Uterus (tissue), 4 donors: ENCODE results near the gene STIM1. TPM values are rescaled to one million over a fixed set of nuclear protein-coding genes. Genes with fewer than 3 reads are reported as not detected.

ENCODE experiments used
- DNase-seq, 2 donors: peaks; one replicate each; pipeline ENCODE4 v3.0.0-alpha.2; 2019 to 2020
- H3K27ac ChIP-seq, 2 donors: fragments of 200-600 bp; sonication (generic); 1 replicate in 1 of 2; 2 replicates in 1 of 2; pipeline ENCODE4 v1.5.1; 2016 to 2018
- H3K27me3 ChIP-seq, 2 donors: fragments of 200-600 bp; sonication (generic); one replicate each; pipeline ENCODE4 v1.5.1; 2018 to 2019; ENCODE audit warnings: control low read depth in 1 of 2
- H3K36me3 ChIP-seq, 2 donors: fragments of 200-600 bp; sonication (generic); one replicate each; pipeline ENCODE4 v1.5.1; 2019; ENCODE audit warnings: control low read depth in 1 of 2
- H3K4me1 ChIP-seq, 2 donors: fragments of 200-600 bp; sonication (generic); one replicate each; pipeline ENCODE4 v1.5.1; 2018 to 2019; ENCODE audit warnings: control low read depth in 1 of 2
- H3K4me3 ChIP-seq, 2 donors: fragments of 200-600 bp; sonication (generic); 1 replicate in 1 of 2; 2 replicates in 1 of 2; pipeline ENCODE4 v1.5.1; 2018 to 2019; ENCODE audit warnings: mild to moderate bottlenecking in 1 of 2
- H3K9me3 ChIP-seq, 2 donors: fragments of 200-600 bp; sonication (generic); one replicate each; pipeline ENCODE4 v1.5.1; 2019; ENCODE audit warnings: control low read depth in 1 of 2
- POLR2A ChIP-seq, 2 donors: fragments of 450-650 bp; IDR thresholded peaks; one replicate each; pipeline ENCODE4 v1.6.1; 2016; ENCODE audit warnings: antibody characterized with exemption in 2 of 2, mild to moderate bottlenecking in 1 of 2, moderate library complexity in 1 of 2
- intact Hi-C: fragments of 100-400 bp; cut with DNase I; formaldehyde crosslinking; loops from one replicate; pipeline ENCODE4 v1.15.1; 2023; ENCODE audit warnings: low total_unique reads
- total RNA-seq, 4 donors: library from RNA; depleted of rRNA in 3 of 4; stranded (reverse); fragments of >200 nt in 3 of 4; gene quantifications; one replicate each; pipeline versions ENCODE4 v1.1.0 to v1.2.4, GENCODE V29; 2014 to 2023
- TF ChIP-seq, protein P1 (sequence below), 4 experiments: fragments of 200-600 bp in 2 of 4; fragments of 450-650 bp in 2 of 4; sonication (generic) in 2 of 4; IDR thresholded peaks; one replicate each; pipeline ENCODE4 v1.5.1; 2016 to 2019; ENCODE audit warnings: antibody characterized with exemption in 4 of 4, mild to moderate bottlenecking in 2 of 4, moderate library complexity in 1 of 4
- donor health status: DM: yes; HTN: yes; CAD: no.

STIM1 gene
- total RNA-seq, 4 donors from 2014 or later = 37.6 to 114 (median 56.3) TPM

DNA sequence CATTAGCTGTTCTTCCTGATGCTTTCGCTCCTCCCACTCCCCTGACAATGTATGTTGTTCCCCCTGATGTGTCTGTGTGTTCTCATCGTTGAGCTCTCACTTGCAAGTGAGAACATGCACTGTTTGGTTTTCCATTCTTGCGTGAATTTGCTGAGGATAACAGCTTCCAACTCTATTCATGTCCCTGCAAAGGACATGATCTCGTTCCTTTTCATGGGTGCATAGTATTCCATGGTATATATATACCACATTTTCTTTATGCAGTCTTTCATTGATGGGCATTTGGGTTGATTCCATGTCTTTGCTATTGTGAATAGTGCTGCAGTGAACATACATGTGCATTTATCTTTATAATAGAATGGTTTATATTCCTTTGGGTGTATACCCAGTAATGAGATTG is 180.5 kb downstream of the STIM1 start:
- TF ChIP-seq POLR2A (IDR thresholded peaks at IDR 0.05) = no peak
- TF ChIP-seq, protein P1, sequence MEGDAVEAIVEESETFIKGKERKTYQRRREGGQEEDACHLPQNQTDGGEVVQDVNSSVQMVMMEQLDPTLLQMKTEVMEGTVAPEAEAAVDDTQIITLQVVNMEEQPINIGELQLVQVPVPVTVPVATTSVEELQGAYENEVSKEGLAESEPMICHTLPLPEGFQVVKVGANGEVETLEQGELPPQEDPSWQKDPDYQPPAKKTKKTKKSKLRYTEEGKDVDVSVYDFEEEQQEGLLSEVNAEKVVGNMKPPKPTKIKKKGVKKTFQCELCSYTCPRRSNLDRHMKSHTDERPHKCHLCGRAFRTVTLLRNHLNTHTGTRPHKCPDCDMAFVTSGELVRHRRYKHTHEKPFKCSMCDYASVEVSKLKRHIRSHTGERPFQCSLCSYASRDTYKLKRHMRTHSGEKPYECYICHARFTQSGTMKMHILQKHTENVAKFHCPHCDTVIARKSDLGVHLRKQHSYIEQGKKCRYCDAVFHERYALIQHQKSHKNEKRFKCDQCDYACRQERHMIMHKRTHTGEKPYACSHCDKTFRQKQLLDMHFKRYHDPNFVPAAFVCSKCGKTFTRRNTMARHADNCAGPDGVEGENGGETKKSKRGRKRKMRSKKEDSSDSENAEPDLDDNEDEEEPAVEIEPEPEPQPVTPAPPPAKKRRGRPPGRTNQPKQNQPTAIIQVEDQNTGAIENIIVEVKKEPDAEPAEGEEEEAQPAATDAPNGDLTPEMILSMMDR (IDR thresholded peaks at IDR 0.05) = no peak
- H3K27ac ChIP-seq = no peak overlapping the region
- H3K9me3 ChIP-seq = no peaks in the 10 kb centered on the region
- no peak overlapping the region for H3K4me3 ChIP-seq
- DNase-seq = no peak
- H3K36me3 ChIP-seq = no peaks in the 10 kb centered on the region
- no peaks in the 10 kb centered on the region for H3K27me3 ChIP-seq
- H3K4me1 ChIP-seq = no peaks in the 10 kb centered on the region
- intact Hi-C loops = no loop called here

DNA sequence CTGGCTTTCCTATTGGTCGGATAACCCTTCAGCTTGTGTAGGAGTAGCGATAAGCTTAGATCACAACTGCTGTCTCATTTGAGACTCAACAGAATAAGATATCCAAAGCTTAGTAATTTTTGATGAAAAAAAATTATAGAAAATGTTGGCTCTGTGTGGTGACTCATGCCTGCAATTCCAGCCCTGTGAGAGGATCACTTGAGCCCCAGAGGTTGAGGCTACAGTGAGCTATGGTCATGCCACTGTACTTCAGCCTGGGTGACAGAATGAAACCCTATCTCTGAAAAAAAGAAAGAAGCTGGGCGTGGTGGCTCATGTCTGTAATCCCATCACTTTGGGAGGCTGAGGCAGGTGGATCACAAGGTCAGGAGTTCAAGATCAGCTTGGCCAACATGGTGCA is 183.5 kb downstream of the STIM1 start:
- Histone ChIP-seq H3K9me3 (no peaks in the 10 kb centered on the region), H3K36me3 (no peaks in the 10 kb centered on the region), H3K4me3 (no peak overlapping the region), H3K27ac (no peak overlapping the region), H3K27me3 (no peaks in the 10 kb centered on the region), H3K4me1 (no peaks in the 10 kb centered on the region)
- intact Hi-C loops = no loop called here
- TF ChIP-seq, protein P1 (IDR thresholded peaks at IDR 0.05) = no peak
- TF ChIP-seq POLR2A (IDR thresholded peaks at IDR 0.05) = no peak
- DNase-seq = no peak

DNA sequence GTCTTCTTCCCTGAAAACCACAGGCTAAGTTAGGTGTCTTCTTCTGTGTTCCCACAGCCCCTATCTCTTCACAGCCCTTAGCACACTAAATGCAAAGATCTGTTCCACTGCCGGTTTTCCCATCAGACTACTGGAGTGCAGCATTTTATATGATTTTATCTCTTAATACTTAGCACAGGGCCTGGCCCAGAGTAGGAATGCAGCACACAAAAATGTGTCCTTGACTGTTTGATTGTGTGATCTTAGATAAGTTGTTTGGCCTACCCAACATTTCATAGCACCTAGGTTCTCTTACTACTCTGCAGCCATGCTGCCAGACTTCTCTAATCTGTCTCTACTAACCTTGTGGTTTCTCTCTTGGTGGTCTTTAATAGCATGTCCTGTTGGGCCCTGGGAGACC is 185.0 kb downstream of the STIM1 start:
- Histone ChIP-seq H3K36me3 (no peaks in the 10 kb centered on the region), H3K27ac (no peak overlapping the region), H3K27me3 (no peaks in the 10 kb centered on the region), H3K4me1 (no peaks in the 10 kb centered on the region), H3K4me3 (no peak overlapping the region), H3K9me3 (no peaks in the 10 kb centered on the region)
- no peak for DNase-seq
- intact Hi-C loops = no loop called here
- no peak for TF ChIP-seq POLR2A (IDR thresholded peaks at IDR 0.05)
- TF ChIP-seq, protein P1 (IDR thresholded peaks at IDR 0.05) = no peak

DNA sequence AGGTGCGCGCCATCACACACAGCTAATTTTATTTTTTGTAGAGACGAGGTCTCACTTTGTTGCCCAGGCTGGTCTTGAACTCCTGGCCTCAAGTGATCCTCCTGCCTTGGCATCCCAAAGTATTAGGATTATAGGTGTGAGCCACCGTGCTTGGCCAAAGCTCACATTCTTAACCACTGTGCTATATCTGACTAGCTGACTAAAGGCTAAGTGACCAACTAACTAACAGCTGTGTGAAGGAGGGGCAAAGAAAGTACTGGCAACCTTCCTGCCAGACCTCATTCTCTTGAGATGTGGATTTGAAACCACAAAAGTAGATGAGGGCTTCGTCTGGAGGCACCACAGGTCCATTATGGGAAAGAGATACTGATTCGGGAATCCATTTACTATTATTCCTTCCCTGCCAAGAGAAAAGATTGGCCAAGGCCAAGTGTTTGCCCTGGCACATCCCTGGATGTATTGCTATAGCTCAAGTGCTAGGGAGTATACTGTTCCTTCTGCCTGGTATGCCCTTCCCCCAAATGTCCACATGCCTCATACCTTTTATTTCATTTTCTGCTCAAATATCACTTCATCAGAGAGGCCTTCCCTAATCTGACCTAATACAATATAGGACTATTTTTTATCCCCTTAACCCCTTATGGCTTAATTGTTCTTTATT is 186.4 kb downstream of the STIM1 start:
- Histone ChIP-seq H3K4me1 (no peaks in the 10 kb centered on the region), H3K36me3 (no peaks in the 10 kb centered on the region), H3K4me3 (no peak overlapping the region), H3K27me3 (no peaks in the 10 kb centered on the region), H3K27ac (no peak overlapping the region), H3K9me3 (no peaks in the 10 kb centered on the region)
- intact Hi-C loops = no loop called here
- TF ChIP-seq, protein P1 (IDR thresholded peaks at IDR 0.05) = no peak
- no peak for TF ChIP-seq POLR2A (IDR thresholded peaks at IDR 0.05)
- DNase-seq = no peak

DNA sequence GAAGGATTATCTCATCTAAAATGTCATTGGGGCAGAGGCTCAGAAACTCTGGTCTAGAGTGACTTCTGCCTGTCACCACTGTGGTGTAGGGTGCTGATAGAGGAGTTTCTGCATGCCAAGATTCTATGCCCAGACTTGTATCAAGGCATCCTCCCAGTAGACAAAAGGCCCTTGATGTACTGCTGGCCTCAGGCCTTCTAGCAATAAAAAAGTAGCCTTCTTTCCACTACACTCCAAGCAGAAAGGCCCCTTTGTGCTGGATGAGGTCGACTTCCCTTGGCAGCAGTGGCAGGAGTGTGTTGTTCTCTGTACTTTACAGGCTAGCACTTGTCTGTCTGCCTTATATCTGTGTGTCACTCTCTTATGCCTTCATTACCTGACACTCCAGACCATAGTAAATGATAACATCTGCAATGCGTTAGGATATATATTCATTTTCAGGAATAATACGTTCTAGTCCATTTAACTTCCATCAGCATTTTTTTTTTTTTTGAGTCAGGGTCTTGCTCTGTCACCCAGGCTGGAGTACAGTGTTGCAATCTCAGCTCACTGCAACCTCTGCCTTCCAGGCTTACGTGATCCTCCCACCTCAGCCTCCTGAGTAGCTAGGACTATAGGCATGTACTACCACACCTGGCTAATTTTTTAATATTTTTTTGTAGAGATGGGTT is 189.6 kb downstream of the STIM1 start:
- Histone ChIP-seq H3K4me1 (no peaks in the 10 kb centered on the region), H3K27me3 (no peaks in the 10 kb centered on the region), H3K4me3 (no peak overlapping the region), H3K9me3 (no peaks in the 10 kb centered on the region), H3K27ac (no peak overlapping the region), H3K36me3 (no peaks in the 10 kb centered on the region)
- intact Hi-C loops = no loop called here
- TF ChIP-seq POLR2A (IDR thresholded peaks at IDR 0.05) = no peak
- TF ChIP-seq, protein P1 (IDR thresholded peaks at IDR 0.05) = no peak
- DNase-seq = no peak
